HepG2 (cell line): ENCODE measurements around the gene MFSD2A. TPM values are rescaled to one million over a fixed set of nuclear protein-coding genes. Genes with fewer than 3 reads are reported as not detected.
A peak's percentile ranks its signal among the peaks of the same experiment; 100 is the strongest.

Experiments
- ATAC-seq: fragments of 200-7000 bp; cut with Tn5 transposase; 3 replicates; pipeline ENCODE4 v1.9.1; 2020; ENCODE audit warnings: mild to moderate bottlenecking, moderate library complexity
- BruUV-seq: library from RNA; stranded (reverse); fragments of 400-500 nt; replicated peaks from 2 replicates; lab custom pipeline; 2021; lab: Mats Ljungman, UMichigan
- CTCF ChIA-PET: fragments of 300-600 bp; formaldehyde crosslinking; extraction: SDS; loops from one replicate; lab custom pipeline; 2021; ENCODE audit warnings: low total read pairs, inconsistent platforms, low intra/inter-chr PET ratio; lab: Yijun Ruan, JAX
- POLR2A ChIA-PET: fragments of 350-600 bp; sonication (Branson Sonifier 250); formaldehyde crosslinking; loops from one replicate; lab custom pipeline; 2020; ENCODE audit warnings: antibody characterized with exemption, inconsistent platforms; lab: Yijun Ruan, JAX
- DNase-seq: peaks from one replicate; pipeline ENCODE4 v3.0.0-alpha.2; 2015; ENCODE audit warnings: low spot score
- FAIRE-seq: peaks from 3 replicates; lab custom pipeline; 2011; peaks lifted over from hg19 to GRCh38; lab: Jason Lieb, UNC
- H2AFZ ChIP-seq: one replicate; pipeline ENCODE4 v1.6.1; 2011; ENCODE audit warnings: low read length, inconsistent platforms
- H3K27ac ChIP-seq: fragments of 300-600 bp; 3 replicates; pipeline ENCODE4 v1.8.0; 2011; ENCODE audit warnings: mixed run types, mild to moderate bottlenecking, mixed read lengths, low read length, inconsistent platforms; ENCODE audit not compliant: insufficient read depth; ENCODE audit errors: extremely low read length
- H3K27me3 ChIP-seq, 2 experiments: fragments of 200-600 bp in 1 of 2; 2 replicates in 1 of 2; 3 replicates in 1 of 2; pipeline versions ENCODE4 v1.6.0 to v1.8.0; 2011; ENCODE audit warnings: low read length in 2 of 2, mild to moderate bottlenecking in 2 of 2, moderate library complexity in 2 of 2, inconsistent platforms in 1 of 2; ENCODE audit not compliant: insufficient read depth in 2 of 2, control insufficient read depth in 1 of 2
- H3K36me3 ChIP-seq, 2 experiments: fragments of 200-600 bp in 1 of 2; replicated peaks in 1 of 2; 2 replicates in 1 of 2; 3 replicates in 1 of 2; pipeline versions ENCODE4 v1.5.1 to v1.8.0; 2011; ENCODE audit warnings: low read length in 2 of 2, inconsistent platforms in 1 of 2; ENCODE audit not compliant: insufficient read depth in 2 of 2, control insufficient read depth in 1 of 2
- H3K4me1 ChIP-seq: 2 replicates; pipeline ENCODE4 v1.5.1; 2012; ENCODE audit warnings: low read length, inconsistent platforms; ENCODE audit not compliant: insufficient read depth
- H3K4me2 ChIP-seq: 2 replicates; pipeline ENCODE4 v1.6.0; 2011; ENCODE audit warnings: low read depth, low read length, inconsistent platforms
- H3K4me3 ChIP-seq, 3 experiments: fragments of 200-600 bp in 1 of 3; sonication (generic), shearing (Covaris generic) in 1 of 3; replicated peaks in 1 of 3; 2 replicates each; pipeline ENCODE4 v1.5.1; 2011 to 2016; ENCODE audit warnings: low read length in 3 of 3, inconsistent platforms in 2 of 3, low read depth in 2 of 3, mild to moderate bottlenecking in 2 of 3, control low read depth in 1 of 3, mixed read lengths in 1 of 3; ENCODE audit not compliant: insufficient read depth in 1 of 3
- H3K79me2 ChIP-seq: one replicate; pipeline ENCODE4 v1.6.1; 2011; ENCODE audit warnings: low read length, inconsistent platforms; ENCODE audit not compliant: insufficient read depth
- H3K9ac ChIP-seq: 2 replicates; pipeline ENCODE4 v1.6.0; 2011; ENCODE audit warnings: mild to moderate bottlenecking, low read depth, low read length, inconsistent platforms; ENCODE audit not compliant: insufficient read depth
- H3K9me3 ChIP-seq: 2 replicates; pipeline ENCODE4 v1.5.1; 2012; ENCODE audit warnings: mild to moderate bottlenecking, low read length
- H4K20me1 ChIP-seq: 2 replicates; pipeline ENCODE4 v1.6.0; 2011; ENCODE audit warnings: inconsistent platforms, mild to moderate bottlenecking, low read length, moderate library complexity; ENCODE audit not compliant: insufficient read depth
- GFI1 ChIP-seq: sonication (generic); formaldehyde crosslinking; IDR thresholded peaks from 2 replicates; pipeline ENCODE4 v1.5.0; 2020; ENCODE audit warnings: missing genetic modification reagents, mild to moderate bottlenecking, borderline replicate concordance
- HNRNPLL ChIP-seq: fragments of 200-400 bp; formaldehyde crosslinking; IDR thresholded peaks from 2 replicates; pipeline ENCODE4 v1.6.1; 2017; ENCODE audit warnings: mild to moderate bottlenecking, low read depth, low read length; ENCODE audit not compliant: poor library complexity, severe bottlenecking
- HOXA9 ChIP-seq: sonication (generic); formaldehyde crosslinking; IDR thresholded peaks from 2 replicates; pipeline ENCODE4 v1.8.1; 2022; ENCODE audit warnings: missing genetic modification reagents, mild to moderate bottlenecking, moderate library complexity, borderline replicate concordance
- KAT2B ChIP-seq: fragments of 150-350 bp; IDR thresholded peaks from 2 replicates; pipeline ENCODE4 v1.6.1; 2014; ENCODE audit warnings: low read depth, low read length, borderline replicate concordance
- NONO ChIP-seq, 2 experiments: fragments of 450-650 bp in 1 of 2; sonication (generic) in 1 of 2; formaldehyde crosslinking in 1 of 2; IDR thresholded peaks in 1 of 2; conservative IDR thresholded peaks in 1 of 2; 2 replicates each; pipeline versions ENCODE4 v1.6.1 to v1.8.0; 2017 to 2022; ENCODE audit warnings: mild to moderate bottlenecking in 1 of 2, missing genetic modification reagents in 1 of 2, moderate library complexity in 1 of 2
- REL ChIP-seq: sonication (generic); formaldehyde crosslinking; conservative IDR thresholded peaks from 2 replicates; pipeline ENCODE4 v1.8.0; 2022; ENCODE audit warnings: mild to moderate bottlenecking, missing genetic modification reagents, moderate library complexity
- RXRB ChIP-seq: IDR thresholded peaks from 2 replicates; pipeline ENCODE4 v1.6.1; 2016; ENCODE audit warnings: borderline replicate concordance, missing genetic modification reagents, missing compliant biosample characterization
- SALL1 ChIP-seq: sonication (generic); formaldehyde crosslinking; IDR thresholded peaks from 2 replicates; pipeline ENCODE4 v1.8.0; 2022; ENCODE audit warnings: mild to moderate bottlenecking, missing genetic modification reagents
- SMC3 ChIP-seq: IDR thresholded peaks from 2 replicates; pipeline ENCODE4 v1.6.1; 2011; ENCODE audit warnings: low read length, improper control_type of control experiment
- SOX5 ChIP-seq: IDR thresholded peaks from 2 replicates; pipeline ENCODE4 v1.6.1; 2016; ENCODE audit warnings: borderline replicate concordance
- TSC22D2 ChIP-seq: sonication (generic); formaldehyde crosslinking; IDR thresholded peaks from 2 replicates; pipeline ENCODE4 v1.5.1; 2020; ENCODE audit warnings: missing genetic modification reagents, mild to moderate bottlenecking, borderline replicate concordance
- ZMYM2 ChIP-seq: sonication (generic); formaldehyde crosslinking; IDR thresholded peaks from 2 replicates; pipeline ENCODE4 v1.8.0; 2022; ENCODE audit warnings: mild to moderate bottlenecking, missing genetic modification reagents
- ZNF138 ChIP-seq: sonication (generic); formaldehyde crosslinking; IDR thresholded peaks from 2 replicates; pipeline ENCODE4 v1.5.0; 2020; ENCODE audit warnings: mild to moderate bottlenecking, low read depth, missing genetic modification reagents
- ZNF567 ChIP-seq: sonication (generic); formaldehyde crosslinking; IDR thresholded peaks from 2 replicates; pipeline ENCODE4 v1.8.1; 2023; ENCODE audit warnings: mild to moderate bottlenecking, missing genetic modification reagents, borderline replicate concordance
- ZNF619 ChIP-seq: sonication (generic); formaldehyde crosslinking; IDR thresholded peaks from 2 replicates; pipeline ENCODE4 v1.4.0; 2020; ENCODE audit warnings: mild to moderate bottlenecking, missing genetic modification reagents
- WGBS: methylation state at CpG from one replicate; pipeline ENCODE4 v1.1.6; 2017; ENCODE audit warnings: low lambda C conversion rate; 5-methylcytosine and 5-hydroxymethylcytosine counted together
- in situ Hi-C: cut with HindIII; loops from 2 replicates; pipeline ENCODE4 v1.10.0; 2017; ENCODE audit warnings: low pct_unique_long_range_greater_than_20kb; ENCODE audit not compliant: extremely low pct_ligation_motif_present
- intact Hi-C: fragments of 100-400 bp; cut with micrococcal nuclease; formaldehyde crosslinking; loops from one replicate; pipeline ENCODE4 v1.10.0; 2022; ENCODE audit not compliant: unreplicated experiment
- polyA plus RNA-seq, 8 experiments: library from polyadenylated mRNA; depleted of rRNA in 3 of 8; stranded (reverse) in 7 of 8; unstranded in 1 of 8; fragments of >200 nt; fragmentation: Illumina TruSeq in 4 of 8; extraction: Trizol in 4 of 8; gene quantifications; 2 replicates each; pipeline versions ENCODE4 v1.2.1 to v1.2.3, GENCODE V29; 2011 to 2016; ENCODE audit warnings: low read depth in 4 of 8, missing spikeins in 1 of 8, mixed read lengths in 1 of 8; ENCODE audit not compliant: insufficient read depth in 1 of 8
- total RNA-seq, 5 experiments: library from RNA; depleted of rRNA; stranded (reverse); fragments of >200 nt; fragmentation: Illumina TruSeq; extraction: Trizol; gene quantifications; 2 replicates each; pipeline ENCODE4 v1.2.3, GENCODE V29; 2016; ENCODE audit warnings: low read depth in 1 of 5
- TF ChIP-seq, protein P1 (sequence below): sonication (generic); formaldehyde crosslinking; IDR thresholded peaks from 2 replicates; pipeline ENCODE4 v1.4.0; 2020; ENCODE audit warnings: missing genetic modification reagents
- TF ChIP-seq, protein P2 (sequence below): sonication (generic); formaldehyde crosslinking; IDR thresholded peaks from 2 replicates; pipeline ENCODE4 v1.4.0; 2020; ENCODE audit warnings: mild to moderate bottlenecking, missing genetic modification reagents
- TF ChIP-seq, protein P3 (sequence below): sonication (generic); formaldehyde crosslinking; IDR thresholded peaks from 2 replicates; pipeline ENCODE4 v1.8.0; 2022; ENCODE audit warnings: missing genetic modification reagents, mild to moderate bottlenecking, moderate library complexity, borderline replicate concordance

The MFSD2A gene
- total and polyA plus RNA-seq, 2 of the 13 experiments (the other 11 are each of a cell fraction or from before 2014, with no cell fraction given): 0.08 TPM; not detected in 1

DNA sequence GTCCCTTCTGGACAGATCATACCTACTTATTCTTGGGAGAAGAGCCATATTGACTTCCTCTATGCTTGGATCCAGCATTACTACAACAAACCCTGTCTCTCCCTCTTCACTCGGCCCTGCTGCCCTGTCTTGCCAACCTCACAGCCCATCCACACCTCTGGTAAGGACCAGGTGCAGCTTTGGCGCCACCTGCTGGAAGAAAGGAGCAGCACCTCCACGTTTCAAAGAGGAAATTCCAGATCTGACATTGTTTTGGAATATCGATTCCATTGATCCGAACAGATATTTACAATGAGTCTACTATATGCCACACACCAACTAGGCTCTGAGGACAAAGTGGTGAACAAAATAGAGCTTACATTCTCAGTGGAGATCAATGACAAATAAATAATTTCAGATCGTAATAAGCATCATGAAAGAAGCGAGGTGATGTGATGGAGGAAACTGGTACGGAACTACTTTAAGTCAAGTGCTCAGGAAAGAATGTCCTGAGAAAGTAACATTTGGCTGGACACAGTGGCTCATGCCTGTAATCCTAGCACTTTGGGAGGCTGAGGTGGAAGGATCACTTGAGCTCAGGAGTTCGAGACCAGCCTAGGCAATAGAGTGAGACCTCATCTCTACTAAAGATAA lies 18.7 kb downstream of the MFSD2A start:
- 29% methylated on average over 9 of the region's 9 CpGs for WGBS
- DNase-seq: peak; percentile 49
- no TSS peak for BruUV-seq
- no peak overlapping the region for H3K27ac ChIP-seq
- H3K79me2 ChIP-seq: no peaks in the 10 kb centered on the region
- H3K4me1 ChIP-seq: peaks cover 8% of the 10 kb centered on the region; the same call in 1 of the 2 replicates
- H3K9me3 ChIP-seq: no peaks in the 10 kb centered on the region
- no peak overlapping the region for H3K4me3 ChIP-seq
- ChIA-PET POLR2A (no interaction called here), CTCF (interaction anchor here (1.4 to 2.6 kb wide), 4 partner anchors 52 to 160 kb away, joined by 4 to 36 read pairs (median 7); partner anchors contain the start of gene MYCL)
- in situ Hi-C loops: loop anchor here (5.0 kb wide), 2 partner anchors 56 to 156 kb away; no protein-coding TSS in a partner anchor
- H3K27me3 ChIP-seq: peaks cover 0 to 3% of the 10 kb centered on the region in 2 experiments; a peak in 1 of 5 replicates
- no peaks in the 10 kb centered on the region for H4K20me1 ChIP-seq
- H2AFZ ChIP-seq: no peak overlapping the region
- peak; percentile 81 for FAIRE-seq
- no peaks in the 10 kb centered on the region for H3K36me3 ChIP-seq
- H3K9ac ChIP-seq: no peak overlapping the region
- ATAC-seq: peak; percentile 83
- no peak overlapping the region for H3K4me2 ChIP-seq
- intact Hi-C loops: no loop called here
- TF ChIP-seq KAT2B (peak; percentile 85; the same call in 1 of the 2 replicates), HNRNPLL (no peak), SMC3 (peak; percentile 96), ZNF138 (no peak), SALL1 (peak; percentile 25; the same call in 1 of the 2 replicates), ZNF619 (0 out of 2 replicates have a peak, but pooled peaks have one; percentile 37), SOX5 (CRISPR knock-in tag) (0 out of 2 replicates have a peak, but pooled peaks have one; percentile 18), NONO (IDR thresholded peaks at IDR 0.05) (no peak), NONO (CRISPR knock-in tag; conservative IDR thresholded peaks at IDR 0.05) (0 out of 2 replicates have a peak, but pooled peaks have one; percentile 23), RXRB (0 out of 2 replicates have a peak, but pooled peaks have one; percentile 31), GFI1 (CRISPR knock-in tag) (no peak), ZNF567 (CRISPR knock-in tag) (no peak), TSC22D2 (0 out of 2 replicates have a peak, but pooled peaks have one; percentile 35), ZMYM2 (CRISPR knock-in tag) (no peak), REL (CRISPR knock-in tag) (no peak), HOXA9 (CRISPR knock-in tag) (no peak)
- TF ChIP-seq, protein P1, sequence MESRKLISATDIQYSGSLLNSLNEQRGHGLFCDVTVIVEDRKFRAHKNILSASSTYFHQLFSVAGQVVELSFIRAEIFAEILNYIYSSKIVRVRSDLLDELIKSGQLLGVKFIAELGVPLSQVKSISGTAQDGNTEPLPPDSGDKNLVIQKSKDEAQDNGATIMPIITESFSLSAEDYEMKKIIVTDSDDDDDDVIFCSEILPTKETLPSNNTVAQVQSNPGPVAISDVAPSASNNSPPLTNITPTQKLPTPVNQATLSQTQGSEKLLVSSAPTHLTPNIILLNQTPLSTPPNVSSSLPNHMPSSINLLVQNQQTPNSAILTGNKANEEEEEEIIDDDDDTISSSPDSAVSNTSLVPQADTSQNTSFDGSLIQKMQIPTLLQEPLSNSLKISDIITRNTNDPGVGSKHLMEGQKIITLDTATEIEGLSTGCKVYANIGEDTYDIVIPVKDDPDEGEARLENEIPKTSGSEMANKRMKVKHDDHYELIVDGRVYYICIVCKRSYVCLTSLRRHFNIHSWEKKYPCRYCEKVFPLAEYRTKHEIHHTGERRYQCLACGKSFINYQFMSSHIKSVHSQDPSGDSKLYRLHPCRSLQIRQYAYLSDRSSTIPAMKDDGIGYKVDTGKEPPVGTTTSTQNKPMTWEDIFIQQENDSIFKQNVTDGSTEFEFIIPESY (CRISPR knock-in tag): 0 out of 2 replicates have a peak, but pooled peaks have one; percentile 21
- TF ChIP-seq, protein P2, sequence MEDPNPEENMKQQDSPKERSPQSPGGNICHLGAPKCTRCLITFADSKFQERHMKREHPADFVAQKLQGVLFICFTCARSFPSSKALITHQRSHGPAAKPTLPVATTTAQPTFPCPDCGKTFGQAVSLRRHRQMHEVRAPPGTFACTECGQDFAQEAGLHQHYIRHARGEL (CRISPR knock-in tag): peak; percentile 67; the same call in 1 of the 2 replicates
- TF ChIP-seq, protein P3, sequence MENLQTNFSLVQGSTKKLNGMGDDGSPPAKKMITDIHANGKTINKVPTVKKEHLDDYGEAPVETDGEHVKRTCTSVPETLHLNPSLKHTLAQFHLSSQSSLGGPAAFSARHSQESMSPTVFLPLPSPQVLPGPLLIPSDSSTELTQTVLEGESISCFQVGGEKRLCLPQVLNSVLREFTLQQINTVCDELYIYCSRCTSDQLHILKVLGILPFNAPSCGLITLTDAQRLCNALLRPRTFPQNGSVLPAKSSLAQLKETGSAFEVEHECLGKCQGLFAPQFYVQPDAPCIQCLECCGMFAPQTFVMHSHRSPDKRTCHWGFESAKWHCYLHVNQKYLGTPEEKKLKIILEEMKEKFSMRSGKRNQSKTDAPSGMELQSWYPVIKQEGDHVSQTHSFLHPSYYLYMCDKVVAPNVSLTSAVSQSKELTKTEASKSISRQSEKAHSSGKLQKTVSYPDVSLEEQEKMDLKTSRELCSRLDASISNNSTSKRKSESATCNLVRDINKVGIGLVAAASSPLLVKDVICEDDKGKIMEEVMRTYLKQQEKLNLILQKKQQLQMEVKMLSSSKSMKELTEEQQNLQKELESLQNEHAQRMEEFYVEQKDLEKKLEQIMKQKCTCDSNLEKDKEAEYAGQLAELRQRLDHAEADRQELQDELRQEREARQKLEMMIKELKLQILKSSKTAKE (CRISPR knock-in tag): no peak
